ACC112 (cell line): ENCODE measurements around the gene BSN.

Experiments
- H2AFZ ChIP-seq: fragments of 200-600 bp; sonication (generic); one replicate; pipeline ENCODE4 v1.6.0; 2017; ENCODE audit warnings: antibody characterized with exemption, low read length; ENCODE audit not compliant: unreplicated experiment
- H3K27ac ChIP-seq: fragments of 200-600 bp; sonication (generic); 2 replicates; pipeline ENCODE4 v1.5.1; 2014; ENCODE audit warnings: low read depth, mild to moderate bottlenecking, antibody characterized with exemption, low read length, moderate library complexity
- H3K27me3 ChIP-seq: fragments of 200-600 bp; sonication (generic); 2 replicates; pipeline ENCODE4 v1.6.1; 2014; ENCODE audit warnings: mild to moderate bottlenecking, antibody characterized with exemption, low read length, moderate library complexity, mixed read lengths; ENCODE audit not compliant: insufficient read depth
- H3K36me3 ChIP-seq: fragments of 200-600 bp; sonication (generic); 2 replicates; pipeline ENCODE4 v1.6.1; 2016; ENCODE audit warnings: mild to moderate bottlenecking, antibody characterized with exemption, low read length, moderate library complexity, mixed read lengths; ENCODE audit not compliant: insufficient read depth
- H3K4me1 ChIP-seq: fragments of 200-600 bp; sonication (generic); one replicate; pipeline ENCODE4 v1.6.1; 2016; ENCODE audit warnings: low read length, mixed read lengths; ENCODE audit not compliant: insufficient read depth, unreplicated experiment, control insufficient read depth
- H3K4me3 ChIP-seq: fragments of 200-600 bp; sonication (generic); 2 replicates; pipeline ENCODE4 v1.5.1; 2014; ENCODE audit warnings: mild to moderate bottlenecking, low read depth, low read length
- H3K79me2 ChIP-seq: fragments of 200-600 bp; sonication (generic); one replicate; pipeline ENCODE4 v1.6.0; 2016; ENCODE audit warnings: low read length; ENCODE audit not compliant: control insufficient read depth, unreplicated experiment, insufficient read depth

The BSN gene

GRCh38 chr3:49553692-49554632, at the start of gene BSN:
Gene BSN (plus strand): TSS chr3:49554477. CDS start chr3:49554603, 126 bp downstream.
- Histone ChIP-seq H3K36me3 (no peaks in the 10 kb centered on the region), H3K4me3 (peak within 1 kb of the TSS; percentile 92), H3K79me2 (no peaks in the 10 kb centered on the region), H3K27ac (peak within 1 kb of the TSS; percentile 40; the same call in 1 of the 2 replicates), H3K27me3 (peaks cover 46% of the 10 kb centered on the region), H3K4me1 (peaks cover 4% of the 10 kb centered on the region), H2AFZ (peak within 1 kb of the TSS; percentile 48)

GRCh38 chr3:49506906-49507305, 47.4 kb upstream of the BSN start:
- Histone ChIP-seq H2AFZ (no peak overlapping the region), H3K27me3 (no peaks in the 10 kb centered on the region), H3K27ac (no peak overlapping the region), H3K4me3 (no peak overlapping the region), H3K4me1 (no peaks in the 10 kb centered on the region), H3K79me2 (no peaks in the 10 kb centered on the region), H3K36me3 (0 out of 2 replicates have a peak, but pooled peaks cover 3% of the 10 kb centered on the region)

- Histone ChIP-seq H2AFZ (no peak overlapping the region), H3K27me3 (no peaks in the 10 kb centered on the region), H3K36me3 (0 out of 2 replicates have a peak, but pooled peaks cover 3% of the 10 kb centered on the region), H3K4me3 (no peak overlapping the region), H3K4me1 (no peaks in the 10 kb centered on the region), H3K27ac (no peak overlapping the region), H3K79me2 (no peaks in the 10 kb centered on the region)
Measured at GRCh38 chr3:49509028-49509561, 45.2 kb upstream of the BSN start.

GRCh38 chr3:49511639-49512038, 42.6 kb upstream of the BSN start:
- Histone ChIP-seq H3K4me3 (no peak overlapping the region), H3K27ac (no peak overlapping the region), H3K4me1 (no peaks in the 10 kb centered on the region), H2AFZ (no peak overlapping the region), H3K79me2 (no peaks in the 10 kb centered on the region), H3K27me3 (no peaks in the 10 kb centered on the region), H3K36me3 (peaks cover 3% of the 10 kb centered on the region; the same call in 1 of the 2 replicates)

GRCh38 chr3:49512781-49513355, 41.4 kb upstream of the BSN start:
- Histone ChIP-seq H3K27ac (no peak overlapping the region), H3K27me3 (no peaks in the 10 kb centered on the region), H2AFZ (no peak overlapping the region), H3K4me1 (no peaks in the 10 kb centered on the region), H3K79me2 (no peaks in the 10 kb centered on the region), H3K4me3 (no peak overlapping the region), H3K36me3 (peaks cover 3% of the 10 kb centered on the region; the same call in 1 of the 2 replicates)

- Histone ChIP-seq H3K79me2 (no peaks in the 10 kb centered on the region), H3K27ac (no peak overlapping the region), H2AFZ (no peak overlapping the region), H3K27me3 (no peaks in the 10 kb centered on the region), H3K36me3 (peaks cover 3% of the 10 kb centered on the region; the same call in 1 of the 2 replicates), H3K4me1 (no peaks in the 10 kb centered on the region), H3K4me3 (no peak overlapping the region)
Measured at GRCh38 chr3:49513494-49514124, 40.7 kb upstream of the BSN start.

- no peak overlapping the region for H3K27ac ChIP-seq
- H3K4me3 ChIP-seq: no peak overlapping the region
- no peak overlapping the region for H2AFZ ChIP-seq
- H3K27me3 ChIP-seq: no peaks in the 10 kb centered on the region
- H3K4me1 ChIP-seq: no peaks in the 10 kb centered on the region
- H3K36me3 ChIP-seq: no peaks in the 10 kb centered on the region; the same call in 1 of the 2 replicates
- H3K79me2 ChIP-seq: no peaks in the 10 kb centered on the region
Measured at GRCh38 chr3:49518016-49518415, 36.3 kb upstream of the BSN start.

GRCh38 chr3:49518441-49518840, 35.8 kb upstream of the BSN start:
- H3K36me3 ChIP-seq: no peaks in the 10 kb centered on the region; the same call in 1 of the 2 replicates
- no peak overlapping the region for H2AFZ ChIP-seq

GRCh38 chr3:49519296-49519695, 35.0 kb upstream of the BSN start:
- no peak overlapping the region for H3K27ac ChIP-seq
- no peaks in the 10 kb centered on the region for H3K4me1 ChIP-seq
- H3K4me3 ChIP-seq: no peak overlapping the region
- no peak overlapping the region for H2AFZ ChIP-seq
- no peaks in the 10 kb centered on the region; the same call in 1 of the 2 replicates for H3K36me3 ChIP-seq
- H3K79me2 ChIP-seq: no peaks in the 10 kb centered on the region
- H3K27me3 ChIP-seq: no peaks in the 10 kb centered on the region

More at GRCh38 chr3:49518441-49518840, 35.8 kb upstream of the BSN start:
- no peaks in the 10 kb centered on the region for H3K79me2 ChIP-seq
- H3K4me1 ChIP-seq: no peaks in the 10 kb centered on the region
- no peak overlapping the region for H3K4me3 ChIP-seq
- no peaks in the 10 kb centered on the region for H3K27me3 ChIP-seq
- no peak overlapping the region for H3K27ac ChIP-seq

- Histone ChIP-seq H3K27me3 (no peaks in the 10 kb centered on the region), H3K79me2 (no peaks in the 10 kb centered on the region), H3K4me1 (no peaks in the 10 kb centered on the region), H3K27ac (no peak overlapping the region), H3K4me3 (no peak overlapping the region), H3K36me3 (no peaks in the 10 kb centered on the region; the same call in 1 of the 2 replicates), H2AFZ (no peak overlapping the region)
Measured at GRCh38 chr3:49519916-49520385, 34.3 kb upstream of the BSN start.
